Liver (tissue), 3 donors: Measurements from ENCODE around the gene MVB12B.

ENCODE experiments used
- FOXA1 ChIP-seq: IDR thresholded peaks from 2 replicates; pipeline ENCODE4 v1.6.1; 2016; ENCODE audit warnings: antibody characterized with exemption
- JUND ChIP-seq, 2 donors: IDR thresholded peaks; 2 replicates each; pipeline ENCODE4 v1.6.1; 2016; ENCODE audit warnings: antibody characterized with exemption in 2 of 2
- RAD21 ChIP-seq, 2 donors: IDR thresholded peaks; 2 replicates each; pipeline ENCODE4 v1.6.1; 2016; ENCODE audit warnings: antibody characterized with exemption in 2 of 2, mild to moderate bottlenecking in 2 of 2
- YY1 ChIP-seq: IDR thresholded peaks from 2 replicates; pipeline ENCODE4 v1.6.1; 2016; ENCODE audit warnings: antibody characterized with exemption, mild to moderate bottlenecking
- TF ChIP-seq, protein P1 (sequence below): IDR thresholded peaks from 2 replicates; pipeline ENCODE4 v1.6.1; 2016; ENCODE audit warnings: antibody characterized with exemption
- TF ChIP-seq, protein P2 (sequence below): IDR thresholded peaks from 2 replicates; pipeline ENCODE4 v1.6.1; 2016; ENCODE audit warnings: antibody characterized with exemption
- TF ChIP-seq, protein P3 (sequence below): fragments of 150-350 bp; IDR thresholded peaks from 2 replicates; pipeline ENCODE4 v1.5.1; 2017; ENCODE audit warnings: improper control_type of control experiment, low read depth, low read length; ENCODE audit not compliant: missing input control
- donor health status: healthy.
- donor health status: healthy.

DNA sequence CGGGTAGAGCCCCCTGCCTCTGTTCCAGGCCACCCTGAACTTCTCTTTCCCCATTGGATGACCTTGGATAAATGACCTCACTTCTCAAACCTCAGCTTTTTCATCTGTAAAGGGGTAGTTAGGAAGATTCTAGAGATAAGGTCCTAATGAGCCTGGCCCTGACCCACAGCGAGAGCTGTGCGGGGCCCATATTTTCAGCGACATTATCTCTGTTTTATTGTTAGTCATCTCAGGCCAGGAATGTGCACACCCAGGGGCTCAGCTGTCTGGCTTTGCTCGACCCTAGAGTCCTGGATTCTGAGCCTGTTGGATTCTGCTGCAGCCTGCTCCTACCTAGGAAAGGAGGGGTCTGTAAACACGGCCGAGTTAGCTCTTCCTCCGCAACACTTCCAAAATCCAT, 205.9 kb downstream of the MVB12B start:
- TF ChIP-seq RAD21 (IDR thresholded peaks at IDR 0.05) (no peak), JUND (IDR thresholded peaks at IDR 0.05) (no peak), YY1 (no peak), FOXA1 (no peak)
- TF ChIP-seq, protein P1, sequence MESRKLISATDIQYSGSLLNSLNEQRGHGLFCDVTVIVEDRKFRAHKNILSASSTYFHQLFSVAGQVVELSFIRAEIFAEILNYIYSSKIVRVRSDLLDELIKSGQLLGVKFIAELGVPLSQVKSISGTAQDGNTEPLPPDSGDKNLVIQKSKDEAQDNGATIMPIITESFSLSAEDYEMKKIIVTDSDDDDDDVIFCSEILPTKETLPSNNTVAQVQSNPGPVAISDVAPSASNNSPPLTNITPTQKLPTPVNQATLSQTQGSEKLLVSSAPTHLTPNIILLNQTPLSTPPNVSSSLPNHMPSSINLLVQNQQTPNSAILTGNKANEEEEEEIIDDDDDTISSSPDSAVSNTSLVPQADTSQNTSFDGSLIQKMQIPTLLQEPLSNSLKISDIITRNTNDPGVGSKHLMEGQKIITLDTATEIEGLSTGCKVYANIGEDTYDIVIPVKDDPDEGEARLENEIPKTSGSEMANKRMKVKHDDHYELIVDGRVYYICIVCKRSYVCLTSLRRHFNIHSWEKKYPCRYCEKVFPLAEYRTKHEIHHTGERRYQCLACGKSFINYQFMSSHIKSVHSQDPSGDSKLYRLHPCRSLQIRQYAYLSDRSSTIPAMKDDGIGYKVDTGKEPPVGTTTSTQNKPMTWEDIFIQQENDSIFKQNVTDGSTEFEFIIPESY, result no peak
- TF ChIP-seq, protein P2, sequence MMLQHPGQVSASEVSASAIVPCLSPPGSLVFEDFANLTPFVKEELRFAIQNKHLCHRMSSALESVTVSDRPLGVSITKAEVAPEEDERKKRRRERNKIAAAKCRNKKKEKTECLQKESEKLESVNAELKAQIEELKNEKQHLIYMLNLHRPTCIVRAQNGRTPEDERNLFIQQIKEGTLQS, result no peak
- TF ChIP-seq, protein P3, sequence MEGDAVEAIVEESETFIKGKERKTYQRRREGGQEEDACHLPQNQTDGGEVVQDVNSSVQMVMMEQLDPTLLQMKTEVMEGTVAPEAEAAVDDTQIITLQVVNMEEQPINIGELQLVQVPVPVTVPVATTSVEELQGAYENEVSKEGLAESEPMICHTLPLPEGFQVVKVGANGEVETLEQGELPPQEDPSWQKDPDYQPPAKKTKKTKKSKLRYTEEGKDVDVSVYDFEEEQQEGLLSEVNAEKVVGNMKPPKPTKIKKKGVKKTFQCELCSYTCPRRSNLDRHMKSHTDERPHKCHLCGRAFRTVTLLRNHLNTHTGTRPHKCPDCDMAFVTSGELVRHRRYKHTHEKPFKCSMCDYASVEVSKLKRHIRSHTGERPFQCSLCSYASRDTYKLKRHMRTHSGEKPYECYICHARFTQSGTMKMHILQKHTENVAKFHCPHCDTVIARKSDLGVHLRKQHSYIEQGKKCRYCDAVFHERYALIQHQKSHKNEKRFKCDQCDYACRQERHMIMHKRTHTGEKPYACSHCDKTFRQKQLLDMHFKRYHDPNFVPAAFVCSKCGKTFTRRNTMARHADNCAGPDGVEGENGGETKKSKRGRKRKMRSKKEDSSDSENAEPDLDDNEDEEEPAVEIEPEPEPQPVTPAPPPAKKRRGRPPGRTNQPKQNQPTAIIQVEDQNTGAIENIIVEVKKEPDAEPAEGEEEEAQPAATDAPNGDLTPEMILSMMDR, result no peak
